Hepatocyte (in vitro differentiated cells): Measurements from ENCODE around the gene SIK2. TPM values are rescaled to one million over a fixed set of nuclear protein-coding genes. Genes with fewer than 3 reads are reported as not detected.

ENCODE experiments used
- DNase-seq: peaks from one replicate; pipeline ENCODE4 v3.0.0-alpha.2; 2016; ENCODE audit warnings: low spot score
- H2AFZ ChIP-seq: fragments of 200-600 bp; sonication (generic); 2 replicates; pipeline ENCODE4 v1.6.0; 2016; ENCODE audit warnings: antibody characterized with exemption, mild to moderate bottlenecking
- H3K27ac ChIP-seq: fragments of 200-600 bp; sonication (generic); 2 replicates; pipeline ENCODE4 v1.5.1; 2016; ENCODE audit warnings: mild to moderate bottlenecking
- H3K27me3 ChIP-seq: fragments of 200-600 bp; sonication (generic); 2 replicates; pipeline ENCODE4 v1.6.1; 2016
- H3K36me3 ChIP-seq: fragments of 200-600 bp; sonication (generic); replicated peaks from 2 replicates; pipeline ENCODE4 v1.5.1; 2016; ENCODE audit warnings: low read depth; ENCODE audit not compliant: insufficient read depth
- H3K4me1 ChIP-seq: fragments of 200-600 bp; sonication (generic); 2 replicates; pipeline ENCODE4 v1.5.1; 2016; ENCODE audit warnings: mild to moderate bottlenecking, moderate library complexity; ENCODE audit not compliant: insufficient read depth
- H3K4me2 ChIP-seq: fragments of 200-600 bp; sonication (generic); 2 replicates; pipeline ENCODE4 v1.6.0; 2016
- H3K4me3 ChIP-seq: fragments of 200-600 bp; sonication (generic); 2 replicates; pipeline ENCODE4 v1.5.1; 2016; ENCODE audit warnings: mild to moderate bottlenecking
- H3K79me2 ChIP-seq: fragments of 200-600 bp; sonication (generic); 2 replicates; pipeline ENCODE4 v1.6.0; 2017; ENCODE audit warnings: mild to moderate bottlenecking
- H3K9me2 ChIP-seq: fragments of 200-600 bp; sonication (generic); replicated peaks from 2 replicates; pipeline ENCODE4 v1.6.0; 2017; ENCODE audit warnings: mild to moderate bottlenecking; ENCODE audit not compliant: insufficient read depth
- H3K9me3 ChIP-seq: fragments of 200-600 bp; sonication (generic); 2 replicates; pipeline ENCODE4 v1.5.1; 2016; ENCODE audit warnings: low read depth, mild to moderate bottlenecking
- H4K20me1 ChIP-seq: fragments of 200-600 bp; sonication (generic); 2 replicates; pipeline ENCODE4 v1.6.0; 2016; ENCODE audit warnings: mild to moderate bottlenecking; ENCODE audit not compliant: insufficient read depth, poor library complexity, severe bottlenecking
- EZH2 ChIP-seq: fragments of 200-600 bp; sonication (generic); IDR thresholded peaks from 2 replicates; pipeline ENCODE4 v1.6.1; 2016; ENCODE audit warnings: antibody characterized with exemption, mild to moderate bottlenecking, borderline replicate concordance
- EZH2phosphoT487 ChIP-seq: fragments of 200-600 bp; sonication (generic); IDR thresholded peaks from one replicate; pipeline ENCODE4 v1.6.1; 2018; ENCODE audit warnings: antibody characterized with exemption, mild to moderate bottlenecking, low read depth, moderate library complexity; ENCODE audit not compliant: unreplicated experiment, severe bottlenecking
- WGBS: methylation state at CpG from one replicate; pipeline ENCODE4 v1.1.6; 2016; ENCODE audit warnings: low lambda C conversion rate; ENCODE audit errors: missing lambda C conversion rate; 5-methylcytosine and 5-hydroxymethylcytosine counted together
- polyA plus RNA-seq: library from polyadenylated mRNA; unstranded; fragments of >200 nt; fragmentation: Nextera tagmentation; extraction: Ambion mirVana; gene quantifications from 2 replicates; pipeline ENCODE4 v1.2.1, GENCODE V29; 2016
- total RNA-seq: library from RNA; depleted of rRNA; stranded (reverse); fragments of >200 nt; gene quantifications from 2 replicates; pipeline ENCODE4 v1.2.3, GENCODE V29; 2014
- TF ChIP-seq, protein P1 (sequence below): fragments of 200-600 bp; sonication (generic); IDR thresholded peaks from 2 replicates; pipeline ENCODE4 v1.5.1; 2016; ENCODE audit warnings: antibody characterized with exemption, mild to moderate bottlenecking; ENCODE audit not compliant: poor library complexity

SIK2 gene
- total and polyA plus RNA-seq, 2 experiments from 2014 or later = 3.1 to 22.2 TPM

DNA sequence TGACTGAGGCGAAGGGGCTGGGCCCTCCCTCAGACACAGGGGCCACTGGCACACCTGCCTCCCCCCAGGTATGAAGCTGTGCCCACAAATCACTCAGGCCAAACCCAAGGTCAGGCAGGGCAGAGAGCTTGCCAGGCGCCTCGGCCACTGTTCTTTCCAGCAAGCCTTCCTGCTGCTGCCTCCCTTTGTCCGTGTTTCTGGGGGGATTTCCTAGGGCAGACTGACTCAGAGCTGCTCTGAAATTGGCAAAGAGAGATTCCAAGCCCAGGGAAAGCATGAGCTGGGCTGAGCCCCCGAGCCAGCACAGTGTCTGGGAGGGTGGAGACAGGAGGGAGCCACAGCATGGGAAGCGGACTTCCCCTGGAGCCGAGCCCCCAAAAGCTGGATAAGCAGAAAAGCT, 130.8 kb downstream of the SIK2 start:
- Histone ChIP-seq H2AFZ (no peak overlapping the region), H3K79me2 (no peaks in the 10 kb centered on the region), H3K4me3 (no peak overlapping the region), H3K27me3 (no peaks in the 10 kb centered on the region), H3K9me3 (no peaks in the 10 kb centered on the region), H3K4me1 (peaks cover 43% of the 10 kb centered on the region), H3K27ac (peak overlapping the region; percentile 96), H3K36me3 (no peaks in the 10 kb centered on the region), H3K9me2 (no peaks in the 10 kb centered on the region), H3K4me2 (no peak overlapping the region), H4K20me1 (no peaks in the 10 kb centered on the region)
- WGBS = 66% methylated on average over 7 of the region's 7 CpGs
- DNase-seq = peak; percentile 56
- TF ChIP-seq, protein P1, sequence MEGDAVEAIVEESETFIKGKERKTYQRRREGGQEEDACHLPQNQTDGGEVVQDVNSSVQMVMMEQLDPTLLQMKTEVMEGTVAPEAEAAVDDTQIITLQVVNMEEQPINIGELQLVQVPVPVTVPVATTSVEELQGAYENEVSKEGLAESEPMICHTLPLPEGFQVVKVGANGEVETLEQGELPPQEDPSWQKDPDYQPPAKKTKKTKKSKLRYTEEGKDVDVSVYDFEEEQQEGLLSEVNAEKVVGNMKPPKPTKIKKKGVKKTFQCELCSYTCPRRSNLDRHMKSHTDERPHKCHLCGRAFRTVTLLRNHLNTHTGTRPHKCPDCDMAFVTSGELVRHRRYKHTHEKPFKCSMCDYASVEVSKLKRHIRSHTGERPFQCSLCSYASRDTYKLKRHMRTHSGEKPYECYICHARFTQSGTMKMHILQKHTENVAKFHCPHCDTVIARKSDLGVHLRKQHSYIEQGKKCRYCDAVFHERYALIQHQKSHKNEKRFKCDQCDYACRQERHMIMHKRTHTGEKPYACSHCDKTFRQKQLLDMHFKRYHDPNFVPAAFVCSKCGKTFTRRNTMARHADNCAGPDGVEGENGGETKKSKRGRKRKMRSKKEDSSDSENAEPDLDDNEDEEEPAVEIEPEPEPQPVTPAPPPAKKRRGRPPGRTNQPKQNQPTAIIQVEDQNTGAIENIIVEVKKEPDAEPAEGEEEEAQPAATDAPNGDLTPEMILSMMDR = no peak
- no peak for TF ChIP-seq EZH2
- no peak for TF ChIP-seq EZH2phosphoT487

DNA sequence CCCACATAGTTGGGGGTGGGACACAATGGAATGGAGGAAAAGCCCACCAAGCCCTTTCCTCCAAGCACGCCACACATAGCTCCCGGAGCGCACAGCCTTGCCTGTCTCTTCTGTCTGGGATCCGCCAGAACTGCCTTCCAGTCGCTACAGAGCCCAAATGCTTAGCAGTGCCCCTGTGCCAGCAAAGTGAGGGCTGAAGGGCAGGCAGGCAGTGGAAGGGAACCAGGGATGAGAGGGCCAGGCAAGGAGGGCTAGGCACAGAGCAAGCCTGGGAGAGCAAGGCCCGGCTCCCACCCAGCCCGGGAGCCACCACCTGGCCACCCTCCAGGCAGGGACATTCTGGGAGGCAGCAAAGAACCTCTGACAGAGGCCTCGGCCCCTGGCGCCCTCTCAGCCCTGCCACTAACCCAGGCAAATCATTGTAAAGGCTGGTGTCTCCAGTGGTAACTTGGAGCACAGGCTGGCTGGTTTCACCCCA, 131.4 kb downstream of the SIK2 start:
- no peak for DNase-seq
- Histone ChIP-seq H3K9me2 (no peaks in the 10 kb centered on the region), H4K20me1 (no peaks in the 10 kb centered on the region), H3K4me2 (no peak overlapping the region), H3K36me3 (no peaks in the 10 kb centered on the region), H3K9me3 (no peaks in the 10 kb centered on the region), H3K27me3 (no peaks in the 10 kb centered on the region), H3K79me2 (no peaks in the 10 kb centered on the region), H2AFZ (no peak overlapping the region), H3K4me3 (no peak overlapping the region), H3K27ac (peak overlapping the region; percentile 96), H3K4me1 (peaks cover 49% of the 10 kb centered on the region)
- TF ChIP-seq EZH2phosphoT487 = no peak
- TF ChIP-seq, protein P1 = no peak
- TF ChIP-seq EZH2 = no peak
- WGBS = 75% methylated on average over 9 of the region's 9 CpGs

DNA sequence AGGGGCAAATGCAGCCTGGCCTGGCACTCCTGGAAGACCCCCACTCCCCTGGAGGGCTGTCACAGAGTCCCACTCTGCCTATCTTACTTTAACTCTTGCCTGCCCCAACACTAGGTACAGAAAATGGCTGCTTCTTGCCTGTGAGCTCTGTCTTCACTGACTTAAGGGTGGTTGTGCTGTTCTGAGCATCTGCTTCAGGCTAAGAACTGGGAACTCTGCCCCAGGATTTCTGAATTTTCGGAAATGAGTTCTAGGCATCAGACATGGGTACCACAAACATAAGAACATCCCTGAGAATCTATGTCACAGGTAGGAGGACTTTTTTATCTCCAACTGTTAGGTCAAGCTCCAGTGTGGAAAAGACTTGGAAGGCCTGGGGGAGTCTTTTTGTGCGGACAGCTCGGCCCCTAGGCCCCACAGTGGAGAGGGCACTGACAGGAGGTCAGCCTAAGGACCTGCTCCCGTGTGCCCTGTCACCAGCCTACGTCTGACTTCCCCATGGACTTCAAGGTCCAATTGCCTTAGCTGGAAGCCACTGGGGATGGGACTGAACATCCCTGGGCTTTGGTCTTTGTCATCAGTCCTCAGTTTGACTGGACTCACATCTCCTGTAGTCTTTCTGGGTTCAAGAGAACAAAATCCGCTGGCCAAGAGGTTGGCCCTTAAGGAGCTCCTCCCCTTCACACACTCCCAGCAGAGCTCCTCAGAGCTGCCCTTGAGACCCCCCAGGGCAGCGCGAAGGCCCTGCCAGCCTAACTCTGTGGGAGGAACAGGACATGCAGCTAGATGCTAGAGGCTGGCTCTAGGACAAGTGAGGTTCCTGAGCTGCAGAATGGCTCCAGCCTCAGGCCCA, 132.1 kb downstream of the SIK2 start:
- peak overlapping the region; percentile 96 for H3K27ac ChIP-seq
- no peak for DNase-seq
- no peaks in the 10 kb centered on the region for H3K36me3 ChIP-seq
- H2AFZ ChIP-seq = no peak overlapping the region
- peak overlapping the region; percentile 71 for H3K4me2 ChIP-seq
- no peaks in the 10 kb centered on the region for H3K9me2 ChIP-seq
- H4K20me1 ChIP-seq = no peaks in the 10 kb centered on the region
- no peak overlapping the region for H3K4me3 ChIP-seq
- TF ChIP-seq, protein P1 = no peak
- TF ChIP-seq EZH2 (no peak), EZH2phosphoT487 (no peak)
- no peaks in the 10 kb centered on the region for H3K27me3 ChIP-seq
- no peaks in the 10 kb centered on the region for H3K79me2 ChIP-seq
- no peaks in the 10 kb centered on the region for H3K9me3 ChIP-seq
- WGBS = 85% methylated on average over 8 of the region's 8 CpGs
- peaks cover 45% of the 10 kb centered on the region for H3K4me1 ChIP-seq
